Activated CD8-positive, alpha-beta memory T cell treated with anti-CD3 and anti-CD28 coated beads, Interleukin-2, amount 50 U/mL, for 1 hour (primary cell): ENCODE results near the gene MED12L.
A peak's percentile ranks its signal among the peaks of the same experiment; 100 is the strongest.

ENCODE experiments used
- DNase-seq: peaks from one replicate; pipeline ENCODE4 v3.0.0-alpha.2; 2020; ENCODE audit errors: extremely low read depth

The MED12L gene

DNA sequence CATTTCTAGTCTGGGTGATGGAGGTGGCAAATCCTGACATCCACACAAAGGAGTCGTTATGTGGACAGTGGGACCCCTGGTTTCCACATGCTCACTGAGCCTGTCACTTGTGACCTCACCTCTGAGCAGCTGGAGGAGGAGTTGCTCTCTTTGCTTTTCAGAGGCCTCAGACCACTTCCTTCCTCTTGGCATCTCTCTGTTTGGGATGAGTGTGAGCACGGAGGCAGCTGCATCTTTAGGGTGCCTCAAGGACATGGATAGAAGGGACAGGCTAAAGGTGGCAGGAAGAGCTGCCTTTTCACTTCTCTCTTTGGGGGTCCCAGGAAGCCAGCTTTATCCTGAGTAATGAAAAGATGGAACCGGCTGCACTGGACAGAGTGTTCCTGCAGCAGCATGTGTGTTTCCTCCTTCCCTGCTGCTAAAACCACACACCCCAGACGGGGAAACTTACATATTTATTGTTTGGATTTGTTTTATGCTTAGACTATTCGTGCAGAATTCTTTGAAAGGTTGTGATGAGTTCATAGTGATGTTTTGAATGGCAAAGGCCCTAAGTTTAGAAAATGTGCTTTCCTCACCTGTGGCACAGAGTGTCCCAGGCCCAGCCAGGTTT is 85.8 kb downstream of the MED12L start:
- no peak for DNase-seq

DNA sequence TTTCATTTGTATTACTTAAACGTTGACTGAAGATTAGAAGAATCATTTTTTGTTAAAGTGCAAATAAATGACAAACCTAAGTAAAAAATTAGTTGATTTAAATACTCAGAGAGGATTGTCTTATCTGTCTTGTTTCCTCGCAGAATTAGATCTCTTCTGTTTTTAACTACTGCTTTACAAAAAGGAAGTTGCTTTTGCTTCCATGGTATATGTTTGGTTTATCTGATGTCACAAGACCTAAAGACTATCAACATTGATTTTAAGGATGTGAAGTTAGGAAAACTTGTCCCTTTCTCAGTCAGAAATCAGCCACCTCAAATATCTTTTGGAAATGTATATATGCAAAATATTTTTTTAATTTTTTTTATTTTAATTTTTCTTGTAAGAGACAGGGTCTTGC is 88.9 kb downstream of the MED12L start:
- DNase-seq = no peak

DNA sequence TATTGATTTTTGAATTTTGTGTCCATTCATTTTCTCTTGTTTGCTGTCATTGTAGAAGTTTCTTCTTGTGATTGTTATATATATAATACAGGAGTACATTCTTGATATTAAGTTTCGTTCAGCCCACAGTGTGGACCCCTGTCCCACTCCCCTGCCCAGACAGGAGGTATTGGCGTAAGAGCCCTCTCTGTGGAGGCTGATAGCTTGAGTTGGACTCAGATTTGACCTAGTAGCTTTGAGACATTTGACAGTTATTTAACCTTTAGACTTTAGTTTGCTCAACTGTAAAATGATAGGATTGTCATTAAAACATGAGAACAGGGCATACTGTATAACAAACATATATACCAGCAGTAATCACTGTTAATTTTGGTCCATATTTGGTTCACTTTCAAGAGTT is 90.5 kb downstream of the MED12L start:
- DNase-seq = no peak

DNA sequence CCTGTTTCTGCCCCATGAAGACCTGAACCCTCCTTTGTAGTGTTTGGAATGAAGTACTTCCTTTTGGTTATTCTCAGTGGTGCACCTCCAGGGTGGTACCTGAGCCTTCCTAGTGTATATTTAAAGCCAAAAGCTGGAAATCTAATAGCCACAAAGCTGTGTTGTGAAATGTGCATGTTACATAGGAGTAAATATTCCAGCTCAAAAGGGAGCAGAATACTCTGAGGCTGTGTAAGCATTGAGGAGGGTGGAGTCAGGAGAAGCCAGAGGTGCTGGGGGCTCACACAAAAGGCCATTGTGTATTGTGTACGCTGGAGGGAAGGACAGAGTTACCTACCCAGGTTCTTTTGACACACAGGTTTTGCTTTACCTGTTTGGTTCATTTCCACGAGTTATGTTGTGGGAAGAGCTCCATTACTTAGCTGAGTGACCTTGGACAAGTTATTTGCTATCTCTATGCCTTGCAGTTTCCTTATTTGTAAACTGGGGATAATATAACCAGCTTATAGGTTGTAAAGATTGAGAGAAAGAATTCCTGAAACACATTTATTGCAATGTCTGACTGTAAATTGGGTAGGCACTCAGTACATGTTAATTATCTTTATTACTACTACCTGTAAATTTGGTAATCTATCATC is 92.9 kb downstream of the MED12L start:
- no peak for DNase-seq

DNA sequence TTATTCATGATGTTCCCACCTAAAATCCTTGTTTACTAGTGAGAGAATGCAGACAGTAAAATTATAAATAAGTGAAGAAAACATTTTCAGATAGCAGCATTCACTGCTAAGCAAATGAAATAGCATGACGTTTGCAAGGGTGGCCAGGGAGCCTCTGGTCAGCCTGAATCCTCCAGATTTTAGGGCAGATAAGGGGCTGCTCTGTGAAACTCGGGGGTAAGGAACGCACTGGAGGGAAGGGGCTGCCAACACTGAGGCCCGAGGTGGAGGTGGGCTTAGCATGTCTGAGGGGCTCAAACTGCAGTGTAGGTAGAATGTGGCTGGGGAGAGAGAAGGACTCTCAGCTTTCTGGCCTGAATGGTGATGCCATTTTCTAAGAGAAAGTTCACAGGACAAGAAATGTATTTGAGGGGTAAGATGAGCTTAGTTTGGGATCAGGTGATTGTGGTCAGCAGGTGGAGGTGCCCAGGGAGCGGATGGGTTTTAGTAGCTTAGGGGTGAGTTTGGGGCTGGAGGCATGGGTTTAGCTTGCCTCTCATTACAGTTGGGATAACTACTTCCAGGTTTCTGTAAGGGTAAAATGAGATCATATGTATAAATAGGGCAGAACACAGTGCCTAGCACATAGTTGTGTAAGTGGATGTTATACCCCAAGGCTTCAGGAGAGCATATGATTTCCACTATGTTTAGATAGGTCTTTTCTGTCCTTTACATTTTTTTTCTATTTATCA is 97.0 kb downstream of the MED12L start:
- DNase-seq = no peak

DNA sequence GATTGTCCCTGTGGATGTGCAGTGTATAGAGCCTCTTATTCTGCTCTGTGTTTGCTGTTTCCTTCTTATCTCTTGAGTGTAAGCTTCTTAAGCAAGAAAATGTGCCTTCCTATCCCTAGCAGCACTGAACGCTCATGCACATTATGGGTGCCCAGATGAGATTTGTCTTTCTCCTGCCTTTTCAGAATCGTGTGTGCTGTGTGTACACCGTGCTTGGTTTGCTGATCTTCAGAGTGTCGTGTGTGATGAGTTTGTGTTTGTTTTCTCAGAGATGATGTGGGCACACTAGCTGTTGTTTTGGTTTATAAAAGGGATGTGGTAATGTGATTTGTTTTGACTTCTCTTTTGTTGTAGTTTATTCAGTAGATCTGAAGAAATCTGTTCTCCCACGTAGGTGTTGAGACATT is 97.8 kb downstream of the MED12L start:
- no peak for DNase-seq

DNA sequence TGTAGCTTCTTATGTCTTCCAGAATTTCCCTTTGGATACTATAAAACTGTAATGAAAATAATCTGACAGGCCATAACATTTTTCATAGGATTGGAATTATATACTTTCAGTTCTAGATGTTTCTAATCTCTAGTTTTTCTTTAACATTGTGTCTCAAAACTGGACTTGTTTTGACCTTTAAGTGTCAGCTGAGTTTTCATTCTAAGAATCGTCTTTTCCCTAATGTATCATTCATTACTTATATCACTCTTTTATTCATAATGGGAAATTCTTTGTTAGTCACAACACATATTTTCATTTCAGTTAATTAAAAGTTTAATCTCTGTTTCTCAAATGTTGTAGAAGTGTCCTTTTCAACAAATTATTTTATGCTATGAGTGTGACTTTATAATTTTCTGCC is 105.6 kb downstream of the MED12L start:
- no peak for DNase-seq

DNA sequence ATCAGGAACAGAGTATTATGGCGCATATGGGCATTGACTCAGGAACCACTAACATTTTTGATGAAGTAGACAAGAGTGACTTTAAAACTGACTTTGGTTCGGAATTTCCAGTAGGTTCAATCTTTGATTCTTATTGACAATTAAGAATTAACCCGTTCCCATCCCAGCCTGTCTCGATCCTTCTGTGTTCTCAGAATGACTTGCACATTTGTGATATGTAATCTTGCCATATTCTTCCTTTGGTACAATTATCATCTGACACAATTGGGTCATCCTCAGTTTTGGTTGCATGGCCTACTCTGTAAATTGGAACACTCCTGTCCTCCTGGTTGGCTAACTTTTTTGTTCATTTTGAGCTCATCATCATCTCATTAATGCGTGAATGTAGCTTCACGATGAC is 107.1 kb downstream of the MED12L start:
- no peak for DNase-seq

DNA sequence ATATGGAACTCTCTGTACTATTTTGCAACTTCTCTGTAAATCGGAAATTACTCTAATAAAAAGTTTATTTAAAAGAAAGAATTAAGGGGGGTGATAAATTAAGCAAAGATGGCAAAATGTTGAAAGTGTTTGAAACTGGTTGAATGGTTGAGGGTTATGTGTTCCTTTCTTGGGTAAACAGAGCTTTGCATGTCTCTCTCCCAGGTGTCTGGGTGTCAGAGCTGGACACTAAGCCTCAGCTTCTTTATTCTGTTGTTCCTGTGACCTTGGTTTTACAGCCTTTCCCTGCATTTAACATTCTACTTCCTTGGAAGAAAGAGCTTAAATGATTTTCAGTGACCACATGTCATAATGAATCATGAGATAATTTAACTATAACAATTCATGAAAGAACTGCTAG is 110.4 kb downstream of the MED12L start:
- no peak for DNase-seq

DNA sequence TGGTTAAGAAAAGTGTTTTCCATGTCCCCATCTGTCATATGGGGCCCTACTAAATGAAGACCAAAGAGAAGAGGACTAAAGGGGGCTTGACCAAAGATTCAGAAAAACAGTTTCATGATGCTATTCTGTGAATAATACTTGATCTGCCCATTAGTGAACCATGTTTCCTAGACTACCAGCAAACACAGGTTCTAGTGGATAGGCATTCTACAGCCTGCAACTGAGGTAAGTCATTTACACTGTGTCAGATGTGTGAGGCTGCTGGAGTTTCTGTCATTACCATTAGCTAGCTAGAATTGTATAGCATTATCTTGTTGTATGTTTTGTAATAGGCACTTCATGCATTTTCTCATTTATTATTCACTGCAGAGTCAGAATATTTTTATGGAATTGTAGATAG is 111.0 kb downstream of the MED12L start:
- no peak for DNase-seq

DNA sequence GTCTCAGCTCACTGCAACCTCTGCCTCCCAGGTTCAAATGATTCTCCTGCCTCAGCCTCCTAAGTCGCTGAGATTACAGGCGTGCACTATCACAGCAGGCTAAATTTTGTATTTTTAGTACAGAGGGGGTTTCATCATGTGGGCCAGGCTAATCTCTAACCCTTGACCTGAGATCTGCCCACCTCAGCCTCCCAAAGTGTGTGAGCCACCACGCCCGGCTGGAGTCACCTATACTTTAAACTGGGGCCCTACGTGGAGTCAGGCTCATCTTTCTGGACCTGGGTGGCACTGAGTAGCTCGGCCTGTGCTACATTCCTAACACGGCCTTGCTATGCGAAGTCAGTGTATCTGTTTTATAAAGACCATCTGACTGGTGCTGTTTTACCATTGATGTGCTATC is 111.8 kb downstream of the MED12L start:
- DNase-seq = no peak

DNA sequence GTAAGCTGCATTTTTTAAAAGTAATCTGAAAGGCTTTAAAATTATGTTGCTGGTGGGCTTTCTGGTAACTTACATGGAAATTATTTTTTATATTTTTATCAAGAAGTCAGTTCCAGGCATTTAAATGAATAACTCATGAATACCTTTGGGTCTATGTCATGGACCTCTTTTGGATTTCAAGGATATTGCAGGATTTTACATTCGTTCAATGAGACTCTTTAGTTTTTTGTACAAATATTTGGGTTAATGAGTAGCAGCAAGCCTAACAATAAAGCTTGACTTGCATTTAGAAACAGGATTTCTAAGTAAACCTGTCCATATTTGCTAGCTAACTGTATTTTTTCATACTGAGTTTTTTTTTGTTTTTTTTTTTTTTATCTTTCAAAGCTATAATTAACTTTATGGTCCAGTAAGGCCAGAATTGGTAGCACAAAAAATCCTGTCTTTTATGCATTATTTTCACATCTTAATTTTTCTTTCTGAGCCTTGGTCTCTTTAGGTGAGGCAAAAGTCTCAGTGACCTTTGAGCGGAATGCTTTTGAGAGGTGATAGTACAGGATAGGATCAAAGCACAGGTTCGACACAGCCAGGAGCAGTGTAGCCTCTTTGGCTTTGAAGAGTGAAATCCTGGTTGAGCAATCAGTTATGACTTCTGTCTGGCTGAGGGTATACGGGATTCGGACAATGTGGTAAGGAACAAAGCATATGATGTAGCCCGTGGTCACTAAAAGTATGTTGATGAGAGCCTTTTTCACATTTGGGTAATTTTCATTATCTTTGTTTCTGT is 112.7 kb downstream of the MED12L start:
- no peak for DNase-seq

DNA sequence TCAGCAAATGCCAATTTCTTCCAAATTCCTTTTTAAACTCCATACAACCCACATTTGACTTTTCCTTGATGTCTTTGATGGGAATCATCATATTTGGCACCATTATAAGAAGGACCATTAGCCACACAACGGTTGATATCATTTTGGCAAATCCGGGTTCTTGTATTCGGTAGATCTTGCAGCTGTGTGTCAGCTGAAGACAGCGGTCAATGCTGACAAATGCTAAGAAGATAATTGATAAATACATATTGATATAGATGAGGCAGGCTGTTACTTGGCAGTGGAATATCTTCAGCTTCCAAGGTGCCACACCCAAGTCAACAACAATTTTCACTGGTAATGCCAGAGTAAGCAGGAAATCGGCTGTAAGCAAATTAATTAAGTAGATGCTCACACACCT is 113.4 kb downstream of the MED12L start:
- DNase-seq = no peak

DNA sequence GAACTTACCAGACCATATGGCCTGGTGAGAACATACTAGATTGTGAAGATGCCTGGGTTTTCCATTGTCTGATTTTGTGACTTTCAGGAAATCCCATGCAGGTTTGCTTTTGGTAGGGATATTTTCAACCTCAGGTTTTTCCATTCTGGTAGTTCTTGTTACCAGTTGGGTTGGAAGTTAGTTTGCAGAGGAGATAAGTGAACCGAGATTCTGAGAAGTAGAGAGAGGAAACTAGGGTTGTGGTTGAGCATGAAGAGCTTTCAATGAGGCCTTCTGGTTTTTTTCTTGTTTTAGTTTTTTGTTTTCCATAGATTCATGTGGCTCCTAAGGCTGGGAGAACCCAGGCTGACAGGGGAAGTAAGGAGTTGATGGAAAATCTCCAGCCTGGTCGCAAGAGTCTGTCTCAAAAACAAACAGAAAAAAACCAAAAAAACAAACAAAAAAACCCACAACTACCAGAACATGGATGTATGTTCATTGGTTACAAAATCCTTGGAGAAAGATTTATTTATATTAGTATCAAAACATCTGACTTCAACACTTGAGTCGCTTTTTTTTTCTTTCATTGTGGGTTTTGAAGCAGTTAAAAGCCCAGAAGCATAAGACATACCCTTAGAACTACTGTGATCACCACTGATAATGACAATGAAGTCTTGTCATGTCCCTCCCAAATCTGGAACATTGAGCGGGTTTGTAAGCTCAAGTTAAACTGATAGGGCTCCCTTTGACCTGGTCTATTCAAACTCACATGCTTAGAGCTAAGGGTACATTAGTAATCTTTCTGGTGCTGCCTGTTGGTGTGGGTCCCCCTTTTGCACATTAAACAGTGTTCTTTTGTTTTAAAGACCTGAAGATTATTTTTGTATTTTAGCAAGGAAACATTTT is 114.3 kb downstream of the MED12L start:
- no peak for DNase-seq

DNA sequence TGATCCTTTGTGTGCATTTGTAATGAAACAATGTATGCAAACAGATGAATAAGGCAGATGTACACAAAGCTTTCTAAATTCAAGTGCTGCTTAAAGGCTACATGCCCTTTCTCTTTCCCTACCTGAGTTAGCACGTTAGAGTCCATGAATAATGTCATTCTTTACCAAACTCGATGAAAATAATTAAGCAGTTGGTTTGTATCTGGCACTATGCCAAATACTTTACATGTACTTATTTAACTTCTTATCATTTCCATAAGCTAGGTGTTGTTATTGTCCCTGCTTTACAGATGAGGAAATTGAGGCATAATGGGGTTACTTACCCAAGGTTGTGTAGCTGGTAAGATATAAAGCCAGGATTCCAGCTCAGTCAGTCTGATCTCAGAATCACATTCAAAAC is 115.1 kb downstream of the MED12L start:
- no peak for DNase-seq

DNA sequence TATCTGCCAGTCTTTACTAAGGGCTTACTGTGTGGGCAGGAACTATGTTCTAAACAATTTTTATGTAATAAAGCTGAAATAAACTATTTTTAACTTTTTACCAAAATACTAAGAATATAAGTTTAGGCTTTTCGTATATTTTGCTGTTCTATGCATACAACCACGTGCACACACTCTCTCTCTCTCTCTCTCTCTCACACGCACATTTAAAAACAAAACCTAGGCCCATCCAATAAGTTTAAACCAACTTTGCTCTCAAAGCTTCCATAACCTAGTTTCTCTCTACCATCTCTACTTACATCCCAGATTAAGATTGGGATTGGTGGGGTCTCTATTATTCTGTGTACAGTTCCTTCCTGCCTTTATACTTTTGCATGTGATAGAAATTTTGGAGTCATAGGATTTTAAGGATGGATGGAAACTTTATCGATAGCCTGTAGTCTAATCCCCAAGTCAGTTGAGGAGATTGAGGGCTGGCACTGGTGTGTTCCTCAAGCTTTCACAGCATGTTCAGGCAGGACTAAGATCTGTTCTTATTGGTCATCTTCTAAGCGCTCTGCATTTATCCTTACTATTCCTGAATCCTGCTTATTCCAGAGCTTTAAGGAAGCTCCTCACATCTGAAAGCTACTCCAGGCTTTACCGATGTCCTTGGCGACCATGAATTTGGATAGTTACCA is 115.7 kb downstream of the MED12L start:
- no peak for DNase-seq

DNA sequence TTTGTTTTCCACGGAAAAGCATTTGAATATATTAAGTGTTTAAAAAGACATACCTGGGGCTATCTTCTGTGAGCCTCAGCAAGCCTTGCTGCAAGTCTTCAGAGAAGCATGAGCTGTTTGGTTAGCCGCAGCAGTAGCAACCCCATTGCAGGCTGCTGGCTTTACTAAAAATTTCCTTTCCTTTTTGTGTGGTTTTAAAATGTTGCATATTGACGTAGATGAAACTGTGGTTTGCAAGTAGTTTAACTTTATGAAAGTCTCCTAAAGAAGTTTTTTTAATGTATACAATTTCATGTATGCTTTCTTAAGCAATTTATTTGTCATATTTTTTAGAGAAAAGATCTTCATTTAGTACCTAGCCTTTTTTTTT is 117.6 kb downstream of the MED12L start, which contains the start of gene GPR171:
GPR171 (minus strand) TSS at position 166 of the 370 bp plus-strand sequence. CDS start 3,830 bp downstream, outside the sequence.
- DNase-seq = peak; percentile 59

DNA sequence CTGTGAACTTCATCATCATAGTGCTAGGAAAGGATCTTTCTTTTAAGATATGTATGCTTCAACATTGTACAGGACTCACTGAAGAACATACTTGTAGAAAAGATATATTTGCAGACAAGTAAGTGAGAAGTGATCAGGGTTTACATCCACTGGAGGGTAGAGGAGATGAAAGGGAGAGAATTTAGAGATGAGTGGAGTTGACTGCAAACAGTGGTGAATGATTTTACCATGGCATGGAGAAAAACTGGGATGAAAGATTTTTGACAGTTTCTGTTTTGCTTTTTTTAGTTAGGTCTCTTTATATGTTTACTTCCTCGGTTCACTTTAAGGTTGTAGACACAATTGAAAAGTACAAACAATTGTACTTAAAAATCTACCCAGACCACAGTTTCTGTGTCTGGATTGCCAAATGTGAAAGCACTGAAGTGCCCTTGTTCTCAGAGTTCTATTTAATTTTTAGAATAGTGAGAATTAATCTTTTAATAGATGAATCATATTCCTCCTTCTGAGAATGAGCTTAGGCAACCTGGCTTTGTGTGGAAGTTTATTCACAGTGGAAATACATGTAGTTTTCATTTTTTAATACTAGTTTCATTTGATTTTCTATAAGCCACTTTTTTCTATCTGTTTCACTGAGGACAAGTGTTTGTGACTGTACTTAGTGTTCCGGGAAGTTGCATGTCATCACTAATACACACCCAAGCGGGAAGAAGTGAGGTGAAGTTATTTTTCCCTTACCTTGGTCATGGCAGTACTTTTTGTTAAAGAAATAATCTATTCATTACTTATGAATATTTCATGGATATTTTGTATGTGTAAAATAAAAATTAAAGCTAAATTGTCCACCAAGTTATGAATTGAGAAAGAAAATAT is 119.3 kb downstream of the MED12L start:
- DNase-seq = no peak

DNA sequence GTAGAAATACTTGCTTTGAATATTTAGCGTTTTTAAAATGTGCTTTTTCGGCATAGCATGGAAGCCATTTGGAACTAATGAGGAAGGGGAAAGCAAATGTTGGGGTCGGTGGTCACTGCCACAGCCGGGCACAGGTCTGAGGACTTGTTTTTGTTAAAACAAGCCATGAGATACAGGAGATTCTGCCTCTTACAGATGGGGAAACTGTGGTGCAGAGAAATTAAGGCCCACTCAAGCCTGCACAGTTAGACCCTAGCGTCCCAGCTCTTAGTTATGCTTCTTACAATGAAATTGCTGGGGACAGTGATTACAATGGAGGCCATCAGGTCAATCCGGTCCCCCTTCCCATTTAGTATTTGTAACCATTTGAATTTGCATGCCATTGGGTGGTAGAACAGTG is 120.0 kb downstream of the MED12L start:
- no peak for DNase-seq

DNA sequence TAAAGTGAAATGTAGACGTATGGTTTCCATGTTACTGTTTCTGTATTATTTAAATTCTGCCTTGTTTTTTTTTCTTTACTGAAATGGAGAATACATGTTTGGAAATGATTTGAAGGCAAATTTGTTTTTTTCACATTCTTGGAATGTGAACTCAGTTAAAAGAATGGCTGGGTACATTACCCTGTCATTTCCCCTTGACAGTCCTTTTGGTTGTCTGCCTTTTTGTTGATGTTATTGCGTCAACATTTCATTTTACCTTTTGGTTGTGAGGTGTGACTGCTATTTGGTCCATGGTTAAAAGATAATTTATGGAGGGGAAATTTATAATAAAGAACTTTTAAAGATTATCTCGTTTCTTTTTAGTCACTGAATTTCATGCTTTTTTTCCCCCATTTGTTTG is 120.7 kb downstream of the MED12L start:
- no peak for DNase-seq
